Keratinocyte (primary cell): ENCODE measurements around the gene S100A9. TPM values are rescaled to one million over a fixed set of nuclear protein-coding genes. Genes with fewer than 3 reads are reported as not detected.

Experiments
- DNase-seq: peaks from one replicate; pipeline ENCODE4 v3.0.0-alpha.2; 2011; ENCODE audit warnings: low read depth, missing footprints, low spot score
- FAIRE-seq: peaks from 2 replicates; lab custom pipeline; 2011; peaks lifted over from hg19 to GRCh38; lab: Jason Lieb, UNC
- H2AFZ ChIP-seq: 2 replicates; pipeline ENCODE4 v1.6.0; 2012; ENCODE audit warnings: low read length, control low read depth, inconsistent platforms; ENCODE audit not compliant: control insufficient read depth
- H3K27ac ChIP-seq: 2 replicates; pipeline ENCODE4 v1.5.1; 2011; ENCODE audit warnings: low read length; ENCODE audit not compliant: control insufficient read depth, insufficient read depth
- H3K27me3 ChIP-seq: 3 replicates; pipeline ENCODE4 v1.6.0; 2011; ENCODE audit warnings: low read length; ENCODE audit not compliant: control insufficient read depth, insufficient read depth; ENCODE audit errors: extremely low read depth
- H3K36me3 ChIP-seq, 2 experiments: 2 replicates in 1 of 2; 3 replicates in 1 of 2; pipeline ENCODE4 v1.5.1; 2011; ENCODE audit warnings: low read length in 2 of 2, mild to moderate bottlenecking in 1 of 2; ENCODE audit not compliant: control insufficient read depth in 2 of 2, insufficient read depth in 2 of 2; ENCODE audit errors: extremely low read depth in 1 of 2
- H3K4me1 ChIP-seq: 3 replicates; pipeline ENCODE4 v1.5.1; 2011; ENCODE audit warnings: low read length; ENCODE audit not compliant: control insufficient read depth, insufficient read depth; ENCODE audit errors: extremely low read depth
- H3K4me2 ChIP-seq: 3 replicates; pipeline ENCODE4 v1.6.0; 2011; ENCODE audit warnings: low read depth, low read length; ENCODE audit not compliant: control insufficient read depth, insufficient read depth; ENCODE audit errors: extremely low read depth
- H3K4me3 ChIP-seq, 3 experiments: fragments of 200-600 bp in 1 of 3; sonication (generic) in 1 of 3; 2 replicates in 2 of 3; 3 replicates in 1 of 3; pipeline ENCODE4 v1.5.1; 2011 to 2016; ENCODE audit warnings: low read length in 3 of 3, mild to moderate bottlenecking in 3 of 3, control low read depth in 2 of 3, inconsistent platforms in 1 of 3, low read depth in 1 of 3, mixed read lengths in 1 of 3, mixed run types in 1 of 3, moderate library complexity in 1 of 3; ENCODE audit not compliant: control insufficient read depth in 2 of 3, insufficient read depth in 2 of 3; ENCODE audit errors: extremely low read depth in 1 of 3
- H3K79me2 ChIP-seq: 2 replicates; pipeline ENCODE4 v1.6.0; 2012; ENCODE audit warnings: low read length; ENCODE audit not compliant: control insufficient read depth, insufficient read depth
- H3K9ac ChIP-seq: 3 replicates; pipeline ENCODE4 v1.6.0; 2011; ENCODE audit warnings: low read length; ENCODE audit not compliant: control insufficient read depth, insufficient read depth; ENCODE audit errors: extremely low read depth
- H3K9me1 ChIP-seq: 3 replicates; pipeline ENCODE4 v1.6.0; 2011; ENCODE audit warnings: low read length; ENCODE audit not compliant: control insufficient read depth, insufficient read depth; ENCODE audit errors: extremely low read depth
- H3K9me3 ChIP-seq: 2 replicates; pipeline ENCODE4 v1.5.1; 2012; ENCODE audit warnings: low read depth, low read length; ENCODE audit not compliant: control insufficient read depth
- H4K20me1 ChIP-seq: 3 replicates; pipeline ENCODE4 v1.6.0; 2011; ENCODE audit warnings: low read length; ENCODE audit not compliant: control insufficient read depth, insufficient read depth; ENCODE audit errors: extremely low read depth
- CTCF ChIP-seq, 3 experiments: IDR thresholded peaks in 1 of 3; conservative IDR thresholded peaks in 1 of 3; optimal IDR thresholded peaks in 1 of 3; 2 replicates in 2 of 3; 3 replicates in 1 of 3; pipeline versions ENCODE3 to v1.5.1; 2011; ENCODE audit warnings: low read length in 3 of 3, mild to moderate bottlenecking in 3 of 3, moderate library complexity in 2 of 3, control low read depth in 1 of 3, inconsistent platforms in 1 of 3; ENCODE audit not compliant: insufficient read depth in 2 of 3; ENCODE audit errors: extremely low read depth in 1 of 3
- EZH2 ChIP-seq: IDR thresholded peaks from one replicate; pipeline ENCODE4 v1.6.1; 2012; ENCODE audit warnings: inconsistent platforms, mild to moderate bottlenecking, low read length, moderate library complexity
- dilution Hi-C: fragments of 300-500 bp; cut with MboI; formaldehyde crosslinking; loops from one replicate; pipeline ENCODE4 v1.7.0; 2020; ENCODE audit warnings: low sequenced_read_pairs; ENCODE audit not compliant: extremely low pct_ligation_motif_present
- polyA minus RNA-seq, 3 experiments: library from RNA; depleted of rRNA, polyadenylated mRNA; stranded (reverse); fragments of >200 nt; gene quantifications; 1 replicate in 1 of 3; 2 replicates in 1 of 3; 3 replicates in 1 of 3; pipeline ENCODE4 v1.2.3, GENCODE V29; 2011
- polyA plus RNA-seq, 5 experiments: library from polyadenylated mRNA; depleted of rRNA in 3 of 5; stranded (reverse) in 3 of 5; stranded (forward) in 1 of 5; unstranded in 1 of 5; fragments of >200 nt; gene quantifications; 1 replicate in 1 of 5; 2 replicates in 3 of 5; 3 replicates in 1 of 5; pipeline versions ENCODE4 v1.2.1 to v1.2.3, GENCODE V29; 2011 to 2012; ENCODE audit warnings: missing spikeins in 2 of 5, low read depth in 1 of 5, low replicate concordance in 1 of 5

Gene S100A9
- polyA plus RNA-seq (238 to 1,827 TPM (median 297 TPM) in 3 replicates), polyA minus RNA-seq (21.0 to 265 TPM (median 71.7 TPM) in 3 replicates)
- polyA plus RNA-seq (2011; ENCODE audit: low read depth), result 5,499 TPM
- 898 and 967 TPM in 2 replicates for polyA plus RNA-seq (2011; cell fraction: cytosol; rRNA removed)
- 568 and 625 TPM in 2 replicates for polyA plus RNA-seq (2011; cell fraction: nucleus; rRNA removed)
- polyA plus RNA-seq (2012; ENCODE audit: low replicate concordance), result 205 and 2,397 TPM in 2 replicates
- polyA minus RNA-seq (2011; cell fraction: cytosol; rRNA and poly(A)+ RNA removed), result 201 TPM
- polyA minus RNA-seq (2011; cell fraction: nucleus; rRNA and poly(A)+ RNA removed), result 72.2 and 76.9 TPM in 2 replicates

- Histone ChIP-seq H3K4me3 (no peak within 1 kb of the TSS), H3K79me2 (no peaks in the 10 kb centered on the region), H3K9me3 (no peaks in the 10 kb centered on the region), H3K9me1 (no peaks in the 10 kb centered on the region), H3K27ac (peak within 1 kb of the TSS; percentile 47), H4K20me1 (no peaks in the 10 kb centered on the region), H3K36me3 (no peaks in the 10 kb centered on the region), H2AFZ (peak within 1 kb of the TSS; percentile 55), H3K4me2 (peak within 1 kb of the TSS; percentile 66), H3K4me1 (peaks cover 16% of the 10 kb centered on the region), H3K9ac (peak within 1 kb of the TSS; percentile 52), H3K27me3 (no peaks in the 10 kb centered on the region)
- dilution Hi-C loops, result loop anchor here (10.0 kb wide), 2 partner anchors 47 to 147 kb away; no protein-coding TSS in a partner anchor
- DNase-seq (no peak), FAIRE-seq (no peak)
- no peak for TF ChIP-seq EZH2
- TF ChIP-seq CTCF (optimal IDR thresholded peaks at IDR 0.05 in 1 of 3, IDR thresholded peaks at IDR 0.05 in 1 of 3, conservative IDR thresholded peaks at IDR 0.05 in 1 of 3; ENCODE audit: extremely low read depth in 1 of 3, insufficient read depth in 2 of 3, low read length in 3 of 3), result no peak
Measured at GRCh38 chr1:153357853-153358690, at the start of gene S100A9. Gene S100A9 (plus strand): TSS chr1:153357854. CDS start chr1:153358284, 430 bp downstream.

DNA sequence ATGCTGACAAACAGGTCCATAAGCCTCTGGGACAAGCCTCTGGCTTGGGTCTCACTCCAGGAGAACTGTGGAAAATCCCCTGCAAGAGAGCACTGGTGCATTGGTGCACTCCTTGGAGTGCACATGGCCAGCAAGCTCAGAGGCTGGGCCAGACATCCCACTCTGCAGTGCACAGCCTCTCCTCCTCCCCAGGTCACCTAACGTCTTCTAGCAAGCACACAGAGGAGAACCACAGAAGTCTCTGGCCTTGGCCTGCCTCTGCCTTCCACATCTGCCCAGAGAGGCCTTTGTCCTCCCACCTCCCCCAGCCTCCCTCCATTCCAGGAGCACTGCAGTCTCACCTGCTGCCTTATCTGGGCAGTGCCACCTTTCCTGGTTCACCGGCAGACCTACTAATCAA lies 49.1 kb upstream of the S100A9 start:
- Histone ChIP-seq H3K27me3 (peaks cover 13% of the 10 kb centered on the region), H3K4me2 (no peak overlapping the region), H3K36me3 (no peaks in the 10 kb centered on the region), H2AFZ (no peak overlapping the region), H3K4me3 (no peak overlapping the region), H3K9me3 (no peaks in the 10 kb centered on the region), H3K4me1 (no peaks in the 10 kb centered on the region), H3K27ac (no peak overlapping the region), H3K9me1 (no peaks in the 10 kb centered on the region), H4K20me1 (no peaks in the 10 kb centered on the region), H3K79me2 (no peaks in the 10 kb centered on the region), H3K9ac (no peak overlapping the region)
- DNase-seq, result no peak
- TF ChIP-seq CTCF (optimal IDR thresholded peaks at IDR 0.05 in 1 of 3, IDR thresholded peaks at IDR 0.05 in 1 of 3, conservative IDR thresholded peaks at IDR 0.05 in 1 of 3; ENCODE audit: extremely low read depth in 1 of 3, insufficient read depth in 2 of 3, low read length in 3 of 3), result no peak
- no peak for TF ChIP-seq EZH2
- FAIRE-seq, result no peak
- dilution Hi-C loops, result no loop called here
